ENCODE data around the gene HPSE2. TPM values are rescaled to one million over a fixed set of nuclear protein-coding genes. Genes with fewer than 3 reads are reported as not detected.

The HPSE2 gene
- total RNA-seq, 4 donors from 2014 or later, result 1.1 TPM; not detected in 3

GRCh38 chr10:98423691-98424120, 811.9 kb downstream of the HPSE2 start:
- no peaks in the 10 kb centered on the region for H3K9me3 ChIP-seq
- H3K27ac ChIP-seq, result no peak overlapping the region
- TF ChIP-seq CTCF (IDR thresholded peaks at IDR 0.05 in 4 of 5, conservative IDR thresholded peaks at IDR 0.05 in 1 of 5) (no peak), POLR2A (IDR thresholded peaks at IDR 0.05) (no peak)
- ATAC-seq (no peak), DNase-seq (no peak)
- intact Hi-C loops (cut with DNase I; ENCODE audit: low total_unique reads), result no loop called here
- no peak overlapping the region for H3K4me3 ChIP-seq
- peaks cover 0 to 28% of the 10 kb centered on the region in 2 donors for H3K36me3 ChIP-seq
- no peaks in the 10 kb centered on the region for H3K4me1 ChIP-seq
- no peaks in the 10 kb centered on the region for H3K27me3 ChIP-seq
- in situ Hi-C loops (cut with MboI; ENCODE audit: low sequenced_read_pairs in 4 of 4), result no loop called here

GRCh38 chr10:98422182-98422581, 813.5 kb downstream of the HPSE2 start:
- Histone ChIP-seq H3K27ac (no peak overlapping the region), H3K9me3 (no peaks in the 10 kb centered on the region), H3K36me3 (peaks cover 0 to 25% of the 10 kb centered on the region in 2 donors), H3K27me3 (no peaks in the 10 kb centered on the region), H3K4me3 (no peak overlapping the region), H3K4me1 (no peaks in the 10 kb centered on the region)
- in situ Hi-C loops (cut with MboI; ENCODE audit: low sequenced_read_pairs in 4 of 4) (no loop called here), intact Hi-C loops (cut with DNase I; ENCODE audit: low total_unique reads) (no loop called here)
- no peak for ATAC-seq
- TF ChIP-seq POLR2A (IDR thresholded peaks at IDR 0.05) (no peak), CTCF (IDR thresholded peaks at IDR 0.05 in 4 of 5, conservative IDR thresholded peaks at IDR 0.05 in 1 of 5) (no peak)
- DNase-seq, result no peak

- DNase-seq, result no peak
- Histone ChIP-seq H3K4me3 (no peak overlapping the region), H3K9me3 (no peaks in the 10 kb centered on the region), H3K4me1 (peaks cover 0 to 3% of the 10 kb centered on the region in 2 donors), H3K27ac (no peak overlapping the region), H3K36me3 (peaks cover 0 to 16% of the 10 kb centered on the region in 2 donors), H3K27me3 (no peaks in the 10 kb centered on the region)
- in situ Hi-C loops (cut with MboI; ENCODE audit: low sequenced_read_pairs in 4 of 4) (no loop called here), intact Hi-C loops (cut with DNase I; ENCODE audit: low total_unique reads) (no loop called here)
- TF ChIP-seq POLR2A (IDR thresholded peaks at IDR 0.05), result no peak
- no peak for TF ChIP-seq CTCF (IDR thresholded peaks at IDR 0.05 in 4 of 5, conservative IDR thresholded peaks at IDR 0.05 in 1 of 5)
- ATAC-seq, result no peak
Observed at GRCh38 chr10:98420786-98421185, 814.9 kb downstream of the HPSE2 start.

GRCh38 chr10:98419469-98420261, 816.0 kb downstream of the HPSE2 start:
- peaks cover 8 to 10% of the 10 kb centered on the region in 2 donors for H3K4me1 ChIP-seq
- H3K4me3 ChIP-seq, result no peak overlapping the region
- no peaks in the 10 kb centered on the region for H3K9me3 ChIP-seq
- TF ChIP-seq POLR2A (IDR thresholded peaks at IDR 0.05) (no peak), CTCF (IDR thresholded peaks at IDR 0.05 in 4 of 5, conservative IDR thresholded peaks at IDR 0.05 in 1 of 5) (no peak)
- ATAC-seq, result no peak
- peaks cover 0 to 13% of the 10 kb centered on the region in 2 donors for H3K36me3 ChIP-seq
- H3K27ac ChIP-seq, result no peak overlapping the region
- no peaks in the 10 kb centered on the region for H3K27me3 ChIP-seq
- intact Hi-C loops (cut with DNase I; ENCODE audit: low total_unique reads) (no loop called here), in situ Hi-C loops (cut with MboI; ENCODE audit: low sequenced_read_pairs in 4 of 4) (no loop called here)
- DNase-seq, result no peak

Data from gastrocnemius medialis (tissue), 4 donors.